Measurements from ENCODE around the gene QTRT2. TPM values are rescaled to one million over a fixed set of nuclear protein-coding genes. Genes with fewer than 3 reads are reported as not detected.

QTRT2 gene
- total RNA-seq, 1 experiment from 2014 or later: 51.6 TPM

DNA sequence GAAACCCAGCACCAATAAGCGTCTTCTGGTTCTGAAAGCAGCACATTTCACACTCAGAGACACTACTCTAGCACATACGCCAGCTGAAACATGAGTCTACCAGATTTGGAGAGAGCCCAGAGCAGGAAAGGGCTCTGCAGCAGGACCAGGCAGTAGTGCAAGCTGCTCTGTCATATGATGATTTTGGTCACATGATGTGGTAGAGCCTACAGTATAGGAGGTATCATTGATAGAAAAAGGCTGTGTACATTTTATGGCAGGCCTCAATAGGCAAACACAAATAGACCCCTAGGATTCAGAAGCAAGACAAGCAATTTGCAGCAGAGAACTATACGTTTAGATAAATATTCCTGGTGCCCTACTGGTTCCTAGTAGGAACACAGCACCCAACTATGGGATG, 58.2 kb downstream of the QTRT2 start:
- Histone ChIP-seq H3K27ac (ENCODE audit: low read length) (no peak overlapping the region), H3K4me3 (ENCODE audit: low read depth in 2 of 2, low read length in 2 of 2) (no peak overlapping the region), H3K27me3 (ENCODE audit: control insufficient read depth, insufficient read depth, low read length) (peaks cover 11% of the 10 kb centered on the region), H3K9me3 (ENCODE audit: control insufficient read depth, insufficient read depth, low read depth, low read length) (no peaks in the 10 kb centered on the region), H3K4me1 (ENCODE audit: control insufficient read depth, insufficient read depth, low read length) (no peaks in the 10 kb centered on the region), H3K36me3 (ENCODE audit: control insufficient read depth, insufficient read depth, low read length) (no peaks in the 10 kb centered on the region)
- intact Hi-C loops (cut with micrococcal nuclease; ENCODE audit: unreplicated experiment): no loop called here
- no peak for DNase-seq (ENCODE audit: low read depth, low spot score)
- TF ChIP-seq, protein P1, sequence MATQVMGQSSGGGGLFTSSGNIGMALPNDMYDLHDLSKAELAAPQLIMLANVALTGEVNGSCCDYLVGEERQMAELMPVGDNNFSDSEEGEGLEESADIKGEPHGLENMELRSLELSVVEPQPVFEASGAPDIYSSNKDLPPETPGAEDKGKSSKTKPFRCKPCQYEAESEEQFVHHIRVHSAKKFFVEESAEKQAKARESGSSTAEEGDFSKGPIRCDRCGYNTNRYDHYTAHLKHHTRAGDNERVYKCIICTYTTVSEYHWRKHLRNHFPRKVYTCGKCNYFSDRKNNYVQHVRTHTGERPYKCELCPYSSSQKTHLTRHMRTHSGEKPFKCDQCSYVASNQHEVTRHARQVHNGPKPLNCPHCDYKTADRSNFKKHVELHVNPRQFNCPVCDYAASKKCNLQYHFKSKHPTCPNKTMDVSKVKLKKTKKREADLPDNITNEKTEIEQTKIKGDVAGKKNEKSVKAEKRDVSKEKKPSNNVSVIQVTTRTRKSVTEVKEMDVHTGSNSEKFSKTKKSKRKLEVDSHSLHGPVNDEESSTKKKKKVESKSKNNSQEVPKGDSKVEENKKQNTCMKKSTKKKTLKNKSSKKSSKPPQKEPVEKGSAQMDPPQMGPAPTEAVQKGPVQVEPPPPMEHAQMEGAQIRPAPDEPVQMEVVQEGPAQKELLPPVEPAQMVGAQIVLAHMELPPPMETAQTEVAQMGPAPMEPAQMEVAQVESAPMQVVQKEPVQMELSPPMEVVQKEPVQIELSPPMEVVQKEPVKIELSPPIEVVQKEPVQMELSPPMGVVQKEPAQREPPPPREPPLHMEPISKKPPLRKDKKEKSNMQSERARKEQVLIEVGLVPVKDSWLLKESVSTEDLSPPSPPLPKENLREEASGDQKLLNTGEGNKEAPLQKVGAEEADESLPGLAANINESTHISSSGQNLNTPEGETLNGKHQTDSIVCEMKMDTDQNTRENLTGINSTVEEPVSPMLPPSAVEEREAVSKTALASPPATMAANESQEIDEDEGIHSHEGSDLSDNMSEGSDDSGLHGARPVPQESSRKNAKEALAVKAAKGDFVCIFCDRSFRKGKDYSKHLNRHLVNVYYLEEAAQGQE (IDR thresholded peaks at IDR 0.05; ENCODE audit: insufficient read depth in 1 of 2, low read depth in 2 of 2, low read length in 1 of 2): no peak
- TF ChIP-seq TCF7L2 (IDR thresholded peaks at IDR 0.05; ENCODE audit: low read depth, low read length) (no peak), SIN3A (IDR thresholded peaks at IDR 0.05; ENCODE audit: borderline replicate concordance, insufficient read depth, low read depth, low read length) (no peak), POLR2AphosphoS5 (IDR thresholded peaks at IDR 0.05; ENCODE audit: low read depth, low read length) (no peak)
- TF ChIP-seq, protein P2, sequence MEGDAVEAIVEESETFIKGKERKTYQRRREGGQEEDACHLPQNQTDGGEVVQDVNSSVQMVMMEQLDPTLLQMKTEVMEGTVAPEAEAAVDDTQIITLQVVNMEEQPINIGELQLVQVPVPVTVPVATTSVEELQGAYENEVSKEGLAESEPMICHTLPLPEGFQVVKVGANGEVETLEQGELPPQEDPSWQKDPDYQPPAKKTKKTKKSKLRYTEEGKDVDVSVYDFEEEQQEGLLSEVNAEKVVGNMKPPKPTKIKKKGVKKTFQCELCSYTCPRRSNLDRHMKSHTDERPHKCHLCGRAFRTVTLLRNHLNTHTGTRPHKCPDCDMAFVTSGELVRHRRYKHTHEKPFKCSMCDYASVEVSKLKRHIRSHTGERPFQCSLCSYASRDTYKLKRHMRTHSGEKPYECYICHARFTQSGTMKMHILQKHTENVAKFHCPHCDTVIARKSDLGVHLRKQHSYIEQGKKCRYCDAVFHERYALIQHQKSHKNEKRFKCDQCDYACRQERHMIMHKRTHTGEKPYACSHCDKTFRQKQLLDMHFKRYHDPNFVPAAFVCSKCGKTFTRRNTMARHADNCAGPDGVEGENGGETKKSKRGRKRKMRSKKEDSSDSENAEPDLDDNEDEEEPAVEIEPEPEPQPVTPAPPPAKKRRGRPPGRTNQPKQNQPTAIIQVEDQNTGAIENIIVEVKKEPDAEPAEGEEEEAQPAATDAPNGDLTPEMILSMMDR (IDR thresholded peaks at IDR 0.05): no peak
- in situ Hi-C loops (cut with HindIII; ENCODE audit: low pct_unique_long_range_greater_than_20kb, low sequenced_read_pairs): no loop called here
- CTCF ChIA-PET: no interaction called here
- POLR2A ChIA-PET: no interaction called here
- ATAC-seq: no peak
- BruUV-seq (replicated peaks): no TSS peak

- Histone ChIP-seq H3K27ac (ENCODE audit: low read length) (no peak overlapping the region), H3K4me3 (ENCODE audit: low read depth in 2 of 2, low read length in 2 of 2) (no peak overlapping the region), H3K27me3 (ENCODE audit: control insufficient read depth, insufficient read depth, low read length) (peaks cover 11% of the 10 kb centered on the region), H3K9me3 (ENCODE audit: control insufficient read depth, insufficient read depth, low read depth, low read length) (no peaks in the 10 kb centered on the region), H3K36me3 (ENCODE audit: control insufficient read depth, insufficient read depth, low read length) (no peaks in the 10 kb centered on the region), H3K4me1 (ENCODE audit: control insufficient read depth, insufficient read depth, low read length) (no peaks in the 10 kb centered on the region)
- in situ Hi-C loops (cut with HindIII; ENCODE audit: low pct_unique_long_range_greater_than_20kb, low sequenced_read_pairs) (no loop called here), intact Hi-C loops (cut with micrococcal nuclease; ENCODE audit: unreplicated experiment) (no loop called here)
- no TSS peak for BruUV-seq (replicated peaks)
- ATAC-seq (no peak), DNase-seq (ENCODE audit: low read depth, low spot score) (no peak)
- TF ChIP-seq TCF7L2 (IDR thresholded peaks at IDR 0.05; ENCODE audit: low read depth, low read length): no peak
- no peak for TF ChIP-seq SIN3A (IDR thresholded peaks at IDR 0.05; ENCODE audit: borderline replicate concordance, insufficient read depth, low read depth, low read length)
- TF ChIP-seq POLR2AphosphoS5 (IDR thresholded peaks at IDR 0.05; ENCODE audit: low read depth, low read length): no peak
- TF ChIP-seq, protein P2 (IDR thresholded peaks at IDR 0.05): no peak
- TF ChIP-seq, protein P1 (IDR thresholded peaks at IDR 0.05; ENCODE audit: insufficient read depth in 1 of 2, low read depth in 2 of 2, low read length in 1 of 2): no peak
- POLR2A ChIA-PET: no interaction called here
- CTCF ChIA-PET: no interaction called here
Measured at GRCh38 chr3:114115143-114115542, 58.6 kb downstream of the QTRT2 start.

Data from Panc1 (cell line).